ENCODE measurements around the gene ZCCHC4.

DNA sequence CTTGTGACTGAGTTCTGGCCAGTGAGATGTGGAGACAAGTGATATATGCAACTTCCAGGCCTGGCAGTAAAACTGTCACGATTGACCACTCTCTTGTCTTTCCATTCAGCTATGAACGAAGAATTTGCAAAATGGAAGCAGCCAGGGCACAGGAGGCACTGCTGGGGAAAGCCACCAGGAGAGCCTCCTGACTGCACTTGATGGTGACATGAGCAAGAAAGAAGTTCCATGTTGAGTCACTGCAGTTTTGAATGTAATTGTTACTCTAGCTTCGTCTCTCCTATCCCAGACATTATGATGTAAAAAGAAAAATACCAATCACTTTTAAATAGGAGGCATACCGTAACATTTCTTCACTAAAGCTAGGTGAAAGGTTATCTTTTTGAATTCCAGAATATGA, 32.4 kb upstream of the ZCCHC4 start:
- TF ChIP-seq, protein P1, sequence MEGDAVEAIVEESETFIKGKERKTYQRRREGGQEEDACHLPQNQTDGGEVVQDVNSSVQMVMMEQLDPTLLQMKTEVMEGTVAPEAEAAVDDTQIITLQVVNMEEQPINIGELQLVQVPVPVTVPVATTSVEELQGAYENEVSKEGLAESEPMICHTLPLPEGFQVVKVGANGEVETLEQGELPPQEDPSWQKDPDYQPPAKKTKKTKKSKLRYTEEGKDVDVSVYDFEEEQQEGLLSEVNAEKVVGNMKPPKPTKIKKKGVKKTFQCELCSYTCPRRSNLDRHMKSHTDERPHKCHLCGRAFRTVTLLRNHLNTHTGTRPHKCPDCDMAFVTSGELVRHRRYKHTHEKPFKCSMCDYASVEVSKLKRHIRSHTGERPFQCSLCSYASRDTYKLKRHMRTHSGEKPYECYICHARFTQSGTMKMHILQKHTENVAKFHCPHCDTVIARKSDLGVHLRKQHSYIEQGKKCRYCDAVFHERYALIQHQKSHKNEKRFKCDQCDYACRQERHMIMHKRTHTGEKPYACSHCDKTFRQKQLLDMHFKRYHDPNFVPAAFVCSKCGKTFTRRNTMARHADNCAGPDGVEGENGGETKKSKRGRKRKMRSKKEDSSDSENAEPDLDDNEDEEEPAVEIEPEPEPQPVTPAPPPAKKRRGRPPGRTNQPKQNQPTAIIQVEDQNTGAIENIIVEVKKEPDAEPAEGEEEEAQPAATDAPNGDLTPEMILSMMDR (IDR thresholded peaks at IDR 0.05), result no peak
- TF ChIP-seq, protein P2, sequence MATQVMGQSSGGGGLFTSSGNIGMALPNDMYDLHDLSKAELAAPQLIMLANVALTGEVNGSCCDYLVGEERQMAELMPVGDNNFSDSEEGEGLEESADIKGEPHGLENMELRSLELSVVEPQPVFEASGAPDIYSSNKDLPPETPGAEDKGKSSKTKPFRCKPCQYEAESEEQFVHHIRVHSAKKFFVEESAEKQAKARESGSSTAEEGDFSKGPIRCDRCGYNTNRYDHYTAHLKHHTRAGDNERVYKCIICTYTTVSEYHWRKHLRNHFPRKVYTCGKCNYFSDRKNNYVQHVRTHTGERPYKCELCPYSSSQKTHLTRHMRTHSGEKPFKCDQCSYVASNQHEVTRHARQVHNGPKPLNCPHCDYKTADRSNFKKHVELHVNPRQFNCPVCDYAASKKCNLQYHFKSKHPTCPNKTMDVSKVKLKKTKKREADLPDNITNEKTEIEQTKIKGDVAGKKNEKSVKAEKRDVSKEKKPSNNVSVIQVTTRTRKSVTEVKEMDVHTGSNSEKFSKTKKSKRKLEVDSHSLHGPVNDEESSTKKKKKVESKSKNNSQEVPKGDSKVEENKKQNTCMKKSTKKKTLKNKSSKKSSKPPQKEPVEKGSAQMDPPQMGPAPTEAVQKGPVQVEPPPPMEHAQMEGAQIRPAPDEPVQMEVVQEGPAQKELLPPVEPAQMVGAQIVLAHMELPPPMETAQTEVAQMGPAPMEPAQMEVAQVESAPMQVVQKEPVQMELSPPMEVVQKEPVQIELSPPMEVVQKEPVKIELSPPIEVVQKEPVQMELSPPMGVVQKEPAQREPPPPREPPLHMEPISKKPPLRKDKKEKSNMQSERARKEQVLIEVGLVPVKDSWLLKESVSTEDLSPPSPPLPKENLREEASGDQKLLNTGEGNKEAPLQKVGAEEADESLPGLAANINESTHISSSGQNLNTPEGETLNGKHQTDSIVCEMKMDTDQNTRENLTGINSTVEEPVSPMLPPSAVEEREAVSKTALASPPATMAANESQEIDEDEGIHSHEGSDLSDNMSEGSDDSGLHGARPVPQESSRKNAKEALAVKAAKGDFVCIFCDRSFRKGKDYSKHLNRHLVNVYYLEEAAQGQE (IDR thresholded peaks at IDR 0.05; ENCODE audit: low read depth, low read length), result no peak
- no peak for TF ChIP-seq TAF1 (IDR thresholded peaks at IDR 0.05; ENCODE audit: borderline replicate concordance, low read depth, low read length)
- no peak for TF ChIP-seq NFIC (IDR thresholded peaks at IDR 0.05; ENCODE audit: borderline replicate concordance)
- TF ChIP-seq MXI1 (IDR thresholded peaks at IDR 0.05; ENCODE audit: low read depth, low read length), result no peak
- TF ChIP-seq POLR2AphosphoS5 (IDR thresholded peaks at IDR 0.05; ENCODE audit: low read depth, low read length), result no peak
- no peak for TF ChIP-seq EZH2phosphoT487 (IDR thresholded peaks at IDR 0.05; ENCODE audit: borderline replicate concordance, low read depth)
- TF ChIP-seq, protein P3, sequence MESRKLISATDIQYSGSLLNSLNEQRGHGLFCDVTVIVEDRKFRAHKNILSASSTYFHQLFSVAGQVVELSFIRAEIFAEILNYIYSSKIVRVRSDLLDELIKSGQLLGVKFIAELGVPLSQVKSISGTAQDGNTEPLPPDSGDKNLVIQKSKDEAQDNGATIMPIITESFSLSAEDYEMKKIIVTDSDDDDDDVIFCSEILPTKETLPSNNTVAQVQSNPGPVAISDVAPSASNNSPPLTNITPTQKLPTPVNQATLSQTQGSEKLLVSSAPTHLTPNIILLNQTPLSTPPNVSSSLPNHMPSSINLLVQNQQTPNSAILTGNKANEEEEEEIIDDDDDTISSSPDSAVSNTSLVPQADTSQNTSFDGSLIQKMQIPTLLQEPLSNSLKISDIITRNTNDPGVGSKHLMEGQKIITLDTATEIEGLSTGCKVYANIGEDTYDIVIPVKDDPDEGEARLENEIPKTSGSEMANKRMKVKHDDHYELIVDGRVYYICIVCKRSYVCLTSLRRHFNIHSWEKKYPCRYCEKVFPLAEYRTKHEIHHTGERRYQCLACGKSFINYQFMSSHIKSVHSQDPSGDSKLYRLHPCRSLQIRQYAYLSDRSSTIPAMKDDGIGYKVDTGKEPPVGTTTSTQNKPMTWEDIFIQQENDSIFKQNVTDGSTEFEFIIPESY (IDR thresholded peaks at IDR 0.05; ENCODE audit: borderline replicate concordance, low read depth), result no peak
